HG02943 (cell line): ENCODE data around the gene EMP2.
"Not testable (repeated sequence)": the region's sequence is repeated elsewhere in the genome, so short reads cannot be mapped to it uniquely, and the experiment has no call there.

Experiments
- ATAC-seq: cut with Tn5 transposase; IDR thresholded peaks from one replicate; pipeline ENCODE4 v1.9.1; 2021; ENCODE audit warnings: mild to moderate bottlenecking, low read depth, moderate library complexity; ENCODE audit not compliant: unreplicated experiment

EMP2 gene

DNA sequence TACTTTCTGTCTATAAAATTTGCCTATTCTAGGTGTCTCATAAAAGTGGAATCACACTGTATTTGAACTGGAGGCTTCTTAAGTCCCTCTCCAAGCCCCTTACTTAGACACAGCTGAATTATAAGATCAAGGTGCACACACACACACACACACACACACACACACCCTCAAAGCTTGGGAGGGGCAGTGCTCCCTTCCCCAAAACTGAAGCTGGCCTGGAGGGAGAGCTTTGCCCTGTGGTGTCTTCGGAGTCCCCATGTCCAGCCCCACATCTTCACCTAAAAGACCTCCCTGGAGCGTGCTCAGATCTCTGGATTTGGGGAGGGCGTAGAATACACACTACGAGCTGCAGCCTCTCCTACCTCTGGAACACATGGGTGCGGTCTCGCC is 828 bp downstream of the EMP2 start:
- no peak for ATAC-seq

DNA sequence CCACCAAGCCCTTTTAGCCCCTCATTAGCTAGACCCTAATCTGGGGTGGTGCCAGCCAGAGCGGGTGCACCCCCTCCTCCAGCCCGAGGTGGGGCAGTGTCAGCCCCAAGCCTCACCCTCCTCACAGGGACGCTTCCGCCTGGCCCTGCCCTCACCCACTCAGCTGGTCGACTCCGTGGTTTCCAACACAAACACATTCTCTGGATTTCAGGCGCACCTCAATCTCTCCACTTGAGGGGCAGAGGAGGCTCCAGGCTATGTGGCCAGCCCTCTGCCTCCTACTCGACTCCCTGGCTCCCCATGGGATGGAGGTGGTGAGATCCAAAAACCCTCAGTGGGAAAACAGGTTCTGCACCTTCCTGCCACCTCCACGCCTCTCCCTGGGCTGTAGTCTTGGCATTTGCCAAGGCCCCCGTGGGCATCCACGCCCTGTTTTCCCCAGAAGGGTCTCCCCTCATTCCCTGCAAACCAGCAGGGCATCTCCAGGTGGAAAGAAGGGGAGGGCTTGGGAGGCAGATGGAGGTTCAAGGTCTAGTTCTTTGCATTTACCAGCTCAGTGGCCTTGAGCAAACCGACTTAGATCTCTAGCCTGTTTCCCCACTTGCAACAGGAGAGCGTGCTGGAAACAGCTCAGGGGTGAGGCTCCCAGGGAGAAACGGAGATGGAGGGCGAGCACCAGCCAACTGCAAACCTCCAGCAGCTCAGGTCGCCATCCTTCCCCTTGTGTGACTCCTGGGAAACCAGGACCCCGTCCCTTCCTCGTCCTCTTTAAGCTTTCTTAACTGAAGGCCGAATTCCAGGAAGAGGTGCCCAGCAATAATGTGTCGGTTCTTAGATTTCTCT is 1.7 kb downstream of the EMP2 start:
- no peak for ATAC-seq

DNA sequence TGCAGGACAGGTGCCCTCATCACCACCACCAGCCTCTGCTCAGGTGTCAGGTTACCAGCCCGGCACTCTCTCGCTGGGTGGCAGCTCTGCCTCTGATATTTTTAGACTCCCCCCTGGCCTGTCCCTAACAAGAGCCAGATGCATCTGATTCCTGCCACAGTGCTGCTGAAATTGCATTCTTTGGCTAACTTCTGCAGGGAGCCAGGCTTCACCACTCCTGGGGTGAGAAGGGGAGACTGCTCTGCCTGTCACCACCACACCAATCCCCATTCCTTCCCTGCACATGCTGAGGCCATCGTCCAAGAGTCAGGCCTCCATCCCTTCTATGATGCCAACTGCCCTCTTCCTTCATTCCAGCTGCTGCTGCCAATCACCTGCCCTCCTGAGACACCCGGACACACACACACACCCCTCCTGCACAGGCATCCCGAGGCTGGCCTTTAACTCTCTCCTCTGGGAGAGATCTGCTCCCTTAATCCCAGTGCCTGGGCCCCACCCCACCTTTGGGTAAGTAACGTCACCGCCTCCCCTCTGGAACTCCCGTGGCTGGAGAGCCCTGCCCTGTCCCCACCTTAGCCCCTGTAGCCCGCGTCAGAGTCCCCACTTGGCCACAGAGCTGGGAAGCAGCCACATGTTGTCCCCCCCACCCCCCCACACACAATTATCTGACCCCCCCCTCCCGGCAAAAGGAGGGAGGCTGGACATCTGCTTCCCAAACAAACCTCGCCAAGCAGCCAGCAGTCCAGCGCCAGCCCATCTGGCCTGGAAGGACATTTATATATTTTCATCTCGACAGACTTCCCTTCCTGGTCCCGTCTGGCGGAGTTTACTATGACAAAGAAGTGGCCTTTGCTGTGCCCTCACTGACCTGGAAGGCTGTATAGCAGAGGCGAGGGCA is 2.8 kb downstream of the EMP2 start:
- no peak for ATAC-seq

DNA sequence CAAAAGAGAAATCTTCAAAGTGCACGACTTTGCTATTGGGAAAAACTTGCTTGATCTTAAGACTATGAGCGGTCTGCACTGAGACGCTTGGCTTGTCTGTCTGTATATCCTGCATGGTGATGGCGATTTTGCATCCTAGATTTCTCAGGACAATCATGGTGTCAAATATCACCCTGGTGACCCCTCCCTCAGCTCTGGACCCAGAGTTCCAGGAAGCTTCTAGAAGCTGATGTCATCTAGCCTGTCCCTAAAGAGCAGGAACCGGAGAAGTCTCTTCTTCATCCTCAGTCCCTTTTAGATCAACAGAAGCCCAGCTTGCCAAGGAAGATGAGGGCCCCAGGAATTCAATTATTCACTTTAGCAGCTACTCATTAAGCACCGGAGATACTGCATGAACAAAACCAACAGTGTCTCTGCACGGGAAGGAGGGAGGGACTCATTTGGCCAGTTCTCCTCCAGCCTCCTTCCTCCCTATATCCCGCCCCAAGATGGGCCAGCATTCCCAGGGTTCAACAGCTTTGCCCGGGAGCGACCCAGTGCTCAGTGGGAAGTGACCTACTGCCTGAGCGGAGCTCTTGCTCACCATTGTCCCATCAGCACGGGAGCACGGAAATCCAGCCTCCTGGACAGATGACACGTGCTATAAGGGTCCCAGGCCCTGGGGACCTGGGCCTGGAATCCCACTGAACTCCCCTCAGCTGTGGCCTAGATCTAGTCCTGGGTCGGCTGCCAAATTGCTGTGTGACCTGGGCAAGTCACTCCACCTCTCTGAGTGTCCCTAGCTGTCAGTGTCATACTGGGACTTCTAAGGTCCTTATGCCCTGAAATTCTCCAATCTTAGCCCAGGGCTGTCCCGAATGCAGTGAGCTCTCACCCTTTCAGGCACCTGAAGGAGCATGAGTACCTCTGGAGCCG is 3.8 kb downstream of the EMP2 start:
- ATAC-seq: no peak

DNA sequence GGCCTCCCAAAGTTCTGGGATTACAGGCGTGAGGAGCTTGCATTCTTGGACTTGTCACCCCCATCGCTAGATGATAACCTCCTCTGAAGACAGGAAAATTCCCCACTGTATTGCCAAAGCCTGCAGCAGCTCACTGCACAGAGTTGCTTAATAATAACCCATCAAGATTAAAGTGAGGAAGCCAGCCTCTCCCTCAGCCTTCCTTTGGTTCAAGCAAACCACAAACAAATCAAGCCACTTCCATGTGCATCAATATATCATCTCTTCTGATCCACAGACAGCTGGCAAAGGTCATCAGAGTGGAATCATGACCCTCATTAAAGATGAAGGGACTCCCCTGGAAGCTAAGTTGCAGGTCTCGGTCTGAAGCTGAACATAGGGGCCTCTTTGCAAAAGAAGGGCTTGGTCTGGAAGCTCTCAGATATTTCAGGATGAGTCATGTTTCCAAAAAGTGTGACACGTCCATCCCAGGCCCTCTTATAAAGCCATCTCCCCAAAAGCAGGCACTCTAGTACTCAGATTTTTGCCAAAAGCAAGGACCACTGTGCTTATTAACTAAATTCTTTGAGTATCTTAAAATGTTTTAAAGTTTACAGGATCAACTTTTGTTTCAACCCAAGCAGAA is 4.8 kb downstream of the EMP2 start:
- no peak for ATAC-seq

DNA sequence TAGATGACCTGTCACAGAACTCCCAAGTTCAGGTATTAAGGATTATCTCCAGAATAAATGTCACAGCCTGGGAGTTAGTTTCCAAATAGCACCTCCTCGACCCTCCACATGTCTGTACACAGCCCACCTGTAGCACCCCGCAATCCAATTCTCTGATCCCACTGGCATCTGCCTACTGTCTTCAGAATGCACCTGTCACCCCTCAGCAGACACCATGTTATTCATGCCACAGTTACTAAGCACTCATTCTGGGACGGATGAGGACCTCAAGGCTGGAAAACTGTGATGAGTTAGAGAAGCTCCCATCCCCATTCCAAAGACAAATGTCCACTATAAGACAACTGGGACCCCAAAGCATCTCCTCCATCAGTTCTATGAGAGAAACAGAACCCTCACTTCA is 7.8 kb downstream of the EMP2 start:
- no peak for ATAC-seq

DNA sequence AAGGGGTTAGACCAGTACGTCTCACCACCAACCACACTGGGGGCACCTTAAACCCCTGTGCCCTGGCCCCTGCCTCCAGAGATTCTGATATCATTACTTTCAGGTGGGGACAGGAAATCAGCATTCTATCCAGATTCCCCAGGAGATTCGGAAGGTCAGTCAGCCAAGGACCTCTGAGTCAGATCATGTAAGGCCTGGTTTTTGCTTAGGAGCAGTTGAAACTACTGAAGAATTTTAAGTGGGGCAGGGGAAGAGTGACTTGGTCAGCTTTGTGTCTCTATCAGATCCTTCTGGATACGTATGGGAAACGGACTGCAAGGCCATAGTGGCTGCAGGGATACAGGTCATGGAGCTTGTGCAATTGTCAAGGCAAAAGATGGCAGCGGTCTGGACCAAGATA is 9.0 kb downstream of the EMP2 start:
- no peak for ATAC-seq

DNA sequence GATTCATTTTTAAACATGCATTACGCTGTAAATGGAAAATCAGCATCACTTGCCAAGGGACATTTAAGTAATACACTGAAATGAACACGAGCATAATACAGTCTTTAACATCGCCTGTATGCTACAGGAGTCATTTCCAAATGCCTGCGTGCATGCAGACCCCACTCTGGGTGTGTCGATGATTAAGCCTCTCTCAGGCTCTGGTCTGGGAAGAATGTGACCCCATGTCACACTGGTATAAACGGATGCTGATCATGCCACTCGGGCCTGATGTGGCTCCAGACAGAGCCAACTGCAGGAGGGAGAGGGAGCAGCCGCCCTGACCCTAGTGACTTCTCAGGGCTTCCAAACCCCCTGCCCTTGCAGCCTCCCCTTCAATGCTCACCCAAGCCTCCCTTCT is 10.8 kb downstream of the EMP2 start:
- no peak for ATAC-seq

DNA sequence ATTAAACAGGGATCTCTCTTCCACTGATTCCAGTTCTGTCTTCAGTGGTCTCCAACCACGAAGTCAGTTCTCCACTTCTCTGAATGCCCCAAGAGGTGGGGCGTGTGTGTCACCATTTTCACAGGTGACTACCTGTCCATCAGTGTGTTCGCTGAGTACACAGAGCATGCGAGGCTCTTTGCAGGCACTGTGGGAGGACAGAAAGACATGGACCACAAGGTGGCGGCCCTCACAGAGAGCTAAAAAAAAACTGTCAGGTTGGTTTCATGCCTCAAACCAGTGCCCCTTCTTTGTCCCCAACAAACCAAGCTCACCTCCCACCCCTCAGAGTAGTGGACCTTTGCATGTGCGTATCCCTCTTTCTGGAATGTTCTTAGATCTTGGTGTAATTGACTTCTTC is 13.8 kb downstream of the EMP2 start:
- no peak for ATAC-seq

DNA sequence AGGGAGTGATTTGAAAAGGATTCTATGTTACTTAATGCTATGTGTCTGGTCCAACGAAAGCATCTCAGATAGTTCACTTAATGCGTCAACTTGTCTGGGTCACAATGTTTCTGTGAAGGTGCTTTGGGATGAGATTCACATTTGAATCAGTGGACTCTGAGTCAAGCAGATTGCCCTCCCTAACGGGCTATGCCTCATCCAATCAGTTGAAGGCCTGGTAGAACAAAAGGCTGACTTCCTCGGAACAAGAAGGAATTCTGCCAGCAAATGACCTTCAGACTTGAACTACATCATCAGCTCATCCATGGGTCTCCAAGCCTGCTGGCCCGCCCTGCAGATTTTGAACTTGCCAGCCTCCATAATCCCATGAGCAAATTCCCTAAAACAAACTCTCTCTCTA is 15.2 kb downstream of the EMP2 start:
- ATAC-seq: no peak

DNA sequence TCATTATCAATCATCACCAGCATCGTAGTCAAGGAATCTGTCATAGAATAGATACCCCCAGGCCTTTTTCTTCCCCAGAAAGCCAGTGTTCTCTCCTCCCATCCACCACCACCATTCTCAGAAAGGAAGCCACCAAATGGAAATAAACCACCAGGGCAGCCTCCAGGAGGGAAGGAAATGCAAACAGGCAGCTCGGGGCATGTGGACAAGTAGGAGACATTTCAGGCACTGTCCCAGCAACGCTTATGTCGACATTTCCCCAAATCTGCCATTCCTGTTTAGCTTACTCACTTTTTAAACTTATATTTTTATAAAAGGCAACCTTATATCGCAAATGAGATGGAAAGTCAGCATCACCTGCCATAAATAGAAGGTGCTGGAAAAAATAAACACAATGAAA is 15.8 kb downstream of the EMP2 start:
- no peak for ATAC-seq

DNA sequence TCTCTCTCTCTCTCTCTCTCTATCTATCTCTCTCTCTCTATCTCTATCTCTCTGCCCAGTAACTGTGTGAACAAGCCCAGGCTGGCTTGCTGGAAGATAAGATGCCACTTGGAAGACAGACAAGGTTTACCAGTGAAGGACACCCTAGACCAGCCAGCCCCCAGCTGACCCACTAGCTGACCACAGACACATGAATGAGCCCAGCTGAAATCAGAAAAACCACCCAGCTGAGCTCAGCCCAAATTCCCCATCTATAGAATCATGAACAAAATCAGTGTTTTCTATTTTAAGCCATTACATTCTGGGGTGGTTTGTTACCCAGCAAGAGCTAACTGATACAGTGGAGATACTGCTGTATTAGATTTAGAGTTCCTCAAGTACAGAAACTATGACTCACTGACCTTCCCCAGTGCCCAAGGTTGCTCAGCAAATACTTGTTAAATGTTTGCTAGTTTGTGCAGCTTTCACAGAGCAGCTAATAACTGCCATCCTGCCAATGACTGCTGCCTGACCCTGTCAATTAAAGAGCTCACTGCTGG is 18.0 kb downstream of the EMP2 start:
- no peak for ATAC-seq

DNA sequence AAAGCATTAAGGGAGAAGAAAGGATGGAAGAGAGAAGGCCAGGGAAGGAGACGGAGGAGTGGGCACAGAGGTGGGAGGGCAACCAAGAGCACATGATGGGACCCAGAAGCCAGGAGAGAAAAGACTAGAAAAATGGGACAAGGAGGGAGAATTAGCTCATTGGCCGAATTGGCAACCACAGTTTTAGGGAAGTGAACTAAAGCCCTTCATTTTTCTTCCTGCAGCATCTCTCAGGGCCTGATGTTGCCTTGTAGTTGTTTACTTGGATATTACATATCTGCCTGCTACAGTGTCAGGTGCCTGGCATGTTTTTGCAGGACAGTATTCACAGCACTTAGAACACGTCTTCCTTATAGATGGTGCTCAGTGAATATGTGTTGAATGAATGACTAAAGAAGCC is 19.0 kb downstream of the EMP2 start:
- ATAC-seq: no peak

DNA sequence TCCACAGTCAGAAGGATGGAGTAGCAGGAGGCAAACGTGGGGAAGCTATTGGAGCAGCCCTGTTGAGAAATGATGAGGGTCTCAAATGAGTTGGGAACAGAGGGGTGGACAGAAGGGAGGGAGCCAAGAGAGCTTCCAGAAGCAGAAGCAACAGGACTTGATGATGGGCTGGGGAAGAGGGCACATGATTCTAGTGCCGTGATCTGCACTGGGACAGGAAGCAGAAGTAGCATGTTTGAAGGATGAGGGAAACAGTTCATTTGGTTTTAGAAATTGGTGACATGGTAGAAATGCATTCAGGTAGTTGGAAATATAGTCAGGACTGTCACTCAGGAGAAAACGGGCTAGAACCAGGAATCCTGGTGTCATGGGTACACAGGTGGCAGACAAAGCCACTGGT is 19.4 kb downstream of the EMP2 start:
- no peak for ATAC-seq

DNA sequence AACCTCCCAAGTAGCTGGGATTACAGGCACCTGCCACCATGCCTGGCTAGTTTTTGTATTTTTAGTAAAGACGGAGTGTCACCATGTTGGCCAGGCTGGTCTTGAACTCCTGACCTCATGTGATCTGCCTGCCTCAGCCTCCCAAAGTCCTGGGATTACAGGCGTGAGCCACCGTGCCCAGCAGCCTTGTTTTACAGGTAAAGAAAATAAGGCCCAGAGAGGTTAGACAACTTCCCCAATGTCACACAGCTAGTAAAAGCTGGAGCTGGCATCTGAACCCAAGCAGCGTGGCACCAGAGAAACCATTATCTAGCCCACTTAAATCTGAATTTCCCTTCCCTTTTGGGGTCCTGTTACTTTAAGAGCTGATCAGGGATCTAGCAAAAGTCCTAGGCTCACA is 20.6 kb downstream of the EMP2 start:
- not testable (repeated sequence) for ATAC-seq

DNA sequence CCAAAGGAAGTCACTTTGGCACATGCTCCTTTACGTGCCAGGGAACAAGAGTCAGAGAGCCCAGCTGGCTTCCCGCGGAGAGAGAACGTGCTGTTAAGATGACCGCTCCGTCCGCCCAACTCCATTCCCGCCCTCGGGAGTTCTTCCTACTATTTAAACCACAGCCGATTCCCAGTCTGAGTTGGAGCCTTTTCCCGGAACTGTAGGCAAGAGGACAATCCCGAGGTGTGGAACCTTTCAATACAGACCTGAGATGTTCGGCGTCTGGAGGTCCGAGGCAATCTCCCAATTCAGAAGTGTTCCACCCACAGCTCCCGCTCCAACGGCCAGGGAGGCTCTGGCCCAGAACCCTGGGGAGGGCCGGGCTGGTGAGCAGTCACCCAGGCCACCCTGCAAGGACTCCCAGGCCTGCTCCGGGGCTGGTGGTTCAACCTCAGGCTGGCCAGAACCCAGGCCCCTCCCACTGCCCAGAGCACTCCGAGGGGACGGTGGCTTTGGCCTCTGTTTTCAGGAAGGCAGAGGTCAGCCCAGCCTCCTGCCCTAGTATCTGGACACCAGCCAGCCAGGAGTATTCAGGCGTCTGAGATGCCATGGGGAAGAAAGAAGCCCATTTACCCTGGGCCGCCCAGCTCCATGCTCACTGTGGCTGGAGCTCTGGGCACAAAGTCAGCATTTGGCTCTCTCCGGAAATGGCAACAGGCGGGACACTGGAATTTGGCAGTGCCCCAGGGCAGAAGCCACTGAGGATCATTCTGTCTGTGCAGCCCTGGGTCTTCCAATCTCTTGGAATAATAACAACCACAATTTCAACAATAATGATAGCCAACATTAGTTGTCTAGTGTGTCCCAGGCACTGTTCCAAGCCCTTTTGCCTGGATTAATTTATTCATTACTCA is 21.4 kb downstream of the EMP2 start:
- ATAC-seq: no peak

DNA sequence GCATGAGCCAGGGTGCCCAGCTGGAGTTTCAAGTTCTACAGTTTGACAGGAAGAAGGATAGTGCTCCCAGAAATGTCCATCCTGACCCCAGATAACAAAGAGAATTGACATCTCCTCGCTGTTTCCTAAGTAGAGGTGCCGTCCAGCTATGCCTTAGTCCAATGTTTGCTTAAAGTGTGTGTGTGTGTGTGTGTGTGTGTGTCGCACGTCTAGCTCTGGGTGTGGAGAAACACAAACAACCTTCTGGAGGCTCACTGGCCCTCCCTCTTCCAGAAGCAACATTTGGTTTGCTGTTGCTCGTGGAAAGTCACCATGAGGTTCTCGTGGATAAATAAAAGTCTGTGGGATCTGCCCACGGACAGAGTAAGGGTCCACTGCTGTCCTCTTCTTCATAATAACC is 22.1 kb downstream of the EMP2 start:
- no peak for ATAC-seq

DNA sequence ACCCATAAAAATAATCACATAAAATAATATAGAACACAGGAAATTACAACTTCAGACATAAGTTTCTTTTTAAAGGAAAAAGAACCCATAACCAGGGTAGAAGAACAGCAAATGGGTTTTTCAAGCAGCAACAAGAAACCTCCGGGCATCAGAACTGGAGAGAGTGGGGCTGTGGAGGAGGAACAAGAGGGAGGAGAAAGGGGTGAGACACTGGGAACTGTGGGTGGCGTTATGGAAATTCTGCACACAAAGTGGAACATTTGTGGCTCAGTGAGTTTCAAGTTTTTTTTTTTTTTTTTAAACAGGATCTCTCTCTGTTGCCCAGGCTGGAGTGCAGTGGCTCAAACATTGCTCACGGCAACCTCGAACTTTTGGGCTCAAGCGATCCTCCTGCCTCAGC is 22.6 kb downstream of the EMP2 start:
- ATAC-seq: no peak

DNA sequence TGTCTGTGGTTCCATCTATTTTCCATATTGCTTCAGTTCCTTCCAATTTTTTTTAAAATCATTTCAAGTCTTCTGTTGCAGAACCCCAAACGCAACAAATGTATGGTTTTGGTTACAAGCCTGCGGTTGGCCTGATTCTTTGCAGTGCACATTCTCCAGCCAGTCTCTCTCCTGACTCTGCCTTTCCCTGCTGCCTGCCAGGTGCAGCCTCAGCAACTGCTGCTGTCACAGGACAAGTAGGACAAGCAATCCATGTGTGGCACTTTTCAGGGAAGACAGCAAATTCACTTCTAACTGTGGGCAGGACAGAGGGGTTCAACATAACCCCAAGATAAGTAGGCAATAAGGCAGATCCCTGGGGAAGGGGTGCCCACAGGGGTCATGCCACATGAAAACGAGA is 24.2 kb downstream of the EMP2 start:
- no peak for ATAC-seq
